Prostate gland (tissue), 2 donors: Measurements from ENCODE around the gene MAFB. TPM values are rescaled to one million over a fixed set of nuclear protein-coding genes. Genes with fewer than 3 reads are reported as not detected.

Source experiments
- DNase-seq: peaks from one replicate; pipeline ENCODE4 v3.0.0-alpha.2; 2019; ENCODE audit warnings: low spot score
- H3K27ac ChIP-seq, 2 donors: fragments of 200-600 bp; sonication (generic); 2 replicates each; pipeline ENCODE4 v1.5.1; 2017 to 2019
- H3K27me3 ChIP-seq: fragments of 200-600 bp; sonication (generic); replicated peaks from 2 replicates; pipeline ENCODE4 v1.5.1; 2019; ENCODE audit not compliant: insufficient read depth
- H3K36me3 ChIP-seq, 2 donors: fragments of 200-600 bp; sonication (generic); 1 replicate in 1 of 2; 2 replicates in 1 of 2; pipeline versions ENCODE4 v1.5.1 to v1.8.1; 2017 to 2019
- H3K4me1 ChIP-seq: fragments of 200-600 bp; sonication (generic); replicated peaks from 2 replicates; pipeline ENCODE4 v1.5.1; 2019
- H3K4me3 ChIP-seq, 2 donors: fragments of 200-600 bp; sonication (generic); 2 replicates each; pipeline ENCODE4 v1.5.1; 2017 to 2019
- H3K9me3 ChIP-seq: fragments of 200-600 bp; sonication (generic); 2 replicates; pipeline ENCODE4 v1.5.1; 2017
- POLR2A ChIP-seq: fragments of 450-650 bp; IDR thresholded peaks from one replicate; pipeline ENCODE4 v1.6.1; 2016; ENCODE audit warnings: antibody characterized with exemption, mild to moderate bottlenecking
- POLR2AphosphoS5 ChIP-seq: sonication (generic); formaldehyde crosslinking; IDR thresholded peaks from one replicate; pipeline ENCODE4 v1.6.1; 2017; ENCODE audit warnings: antibody characterized with exemption
- WGBS: methylation state at CpG from one replicate; pipeline ENCODE4 v1.1.5; 2018; 5-methylcytosine and 5-hydroxymethylcytosine counted together
- intact Hi-C: fragments of 100-400 bp; cut with DNase I; formaldehyde crosslinking; loops from one replicate; pipeline ENCODE4 v1.14.2; 2022
- total RNA-seq, 2 donors: library from RNA; depleted of rRNA; stranded (reverse); fragments of >200 nt; gene quantifications; one replicate each; pipeline ENCODE4 v1.1.0, GENCODE V29; 2016
- TF ChIP-seq, protein P1 (sequence below), 4 experiments: fragments of 200-600 bp in 2 of 4; fragments of 450-650 bp in 2 of 4; sonication (generic) in 2 of 4; IDR thresholded peaks; 1 replicate in 3 of 4; 2 replicates in 1 of 4; pipeline ENCODE4 v1.5.1; 2016 to 2019; ENCODE audit warnings: antibody characterized with exemption in 4 of 4, mild to moderate bottlenecking in 2 of 4, moderate library complexity in 2 of 4

Gene MAFB
- total RNA-seq, 2 donors from 2014 or later, result 34.0 to 49.5 TPM

DNA sequence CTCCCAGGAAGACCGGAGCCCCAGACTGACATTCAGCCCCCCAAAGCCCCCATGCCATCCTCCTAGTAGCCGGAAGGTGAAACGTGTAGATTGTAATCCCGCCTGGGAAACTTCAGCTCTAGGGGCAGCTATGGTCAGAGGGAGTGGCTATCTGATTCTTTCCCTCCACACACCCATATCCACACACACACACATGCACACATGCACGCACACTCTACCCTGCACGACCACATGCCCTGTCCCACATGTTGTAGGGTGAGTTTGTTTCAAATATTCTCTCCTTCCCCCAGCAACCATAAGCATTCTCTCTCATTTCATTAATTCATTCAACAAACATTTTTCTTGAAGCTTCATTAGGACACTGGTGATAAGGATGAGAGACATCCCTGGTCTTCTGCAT, 42.2 kb downstream of the MAFB start:
- H3K4me1 ChIP-seq, result no peaks in the 10 kb centered on the region
- H3K27ac ChIP-seq, result no peak overlapping the region
- H3K4me3 ChIP-seq, result no peak overlapping the region
- H3K36me3 ChIP-seq, result no peaks in the 10 kb centered on the region
- DNase-seq, result no peak
- H3K9me3 ChIP-seq, result no peaks in the 10 kb centered on the region
- WGBS, result 68% methylated on average over 6 of the region's 6 CpGs
- no peaks in the 10 kb centered on the region for H3K27me3 ChIP-seq
- intact Hi-C loops, result no loop called here
- TF ChIP-seq POLR2AphosphoS5 (no peak), POLR2A (no peak)
- TF ChIP-seq, protein P1, sequence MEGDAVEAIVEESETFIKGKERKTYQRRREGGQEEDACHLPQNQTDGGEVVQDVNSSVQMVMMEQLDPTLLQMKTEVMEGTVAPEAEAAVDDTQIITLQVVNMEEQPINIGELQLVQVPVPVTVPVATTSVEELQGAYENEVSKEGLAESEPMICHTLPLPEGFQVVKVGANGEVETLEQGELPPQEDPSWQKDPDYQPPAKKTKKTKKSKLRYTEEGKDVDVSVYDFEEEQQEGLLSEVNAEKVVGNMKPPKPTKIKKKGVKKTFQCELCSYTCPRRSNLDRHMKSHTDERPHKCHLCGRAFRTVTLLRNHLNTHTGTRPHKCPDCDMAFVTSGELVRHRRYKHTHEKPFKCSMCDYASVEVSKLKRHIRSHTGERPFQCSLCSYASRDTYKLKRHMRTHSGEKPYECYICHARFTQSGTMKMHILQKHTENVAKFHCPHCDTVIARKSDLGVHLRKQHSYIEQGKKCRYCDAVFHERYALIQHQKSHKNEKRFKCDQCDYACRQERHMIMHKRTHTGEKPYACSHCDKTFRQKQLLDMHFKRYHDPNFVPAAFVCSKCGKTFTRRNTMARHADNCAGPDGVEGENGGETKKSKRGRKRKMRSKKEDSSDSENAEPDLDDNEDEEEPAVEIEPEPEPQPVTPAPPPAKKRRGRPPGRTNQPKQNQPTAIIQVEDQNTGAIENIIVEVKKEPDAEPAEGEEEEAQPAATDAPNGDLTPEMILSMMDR (IDR thresholded peaks at IDR 0.05), result no peak

DNA sequence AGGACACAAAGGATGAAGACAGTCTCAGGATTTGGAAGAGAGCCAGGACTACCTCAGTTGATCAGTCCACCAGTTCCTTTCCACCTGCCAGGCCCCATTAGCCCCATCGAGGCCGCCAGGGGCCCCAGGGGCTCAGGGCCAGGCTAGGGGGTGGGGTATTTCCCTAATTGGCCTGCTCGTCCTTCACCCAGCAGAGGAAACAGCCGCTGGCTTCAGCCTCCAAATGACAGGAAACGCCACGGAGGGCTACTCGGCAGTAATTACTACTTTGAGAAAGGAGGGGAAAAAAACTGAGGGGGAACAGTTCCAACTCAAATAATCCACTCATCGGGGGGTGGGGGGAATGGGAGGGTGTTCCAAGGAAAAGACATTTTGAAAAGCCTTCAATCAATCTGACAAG, 42.7 kb downstream of the MAFB start:
- intact Hi-C loops, result no loop called here
- H3K27ac ChIP-seq, result no peak overlapping the region
- H3K27me3 ChIP-seq, result no peaks in the 10 kb centered on the region
- H3K4me3 ChIP-seq, result no peak overlapping the region
- TF ChIP-seq POLR2AphosphoS5, result no peak
- no peak for DNase-seq
- no peaks in the 10 kb centered on the region for H3K4me1 ChIP-seq
- H3K36me3 ChIP-seq, result no peaks in the 10 kb centered on the region
- H3K9me3 ChIP-seq, result no peaks in the 10 kb centered on the region
- whole genome bisulfite sequencing, result 19% methylated on average over 8 of the region's 8 CpGs

DNA sequence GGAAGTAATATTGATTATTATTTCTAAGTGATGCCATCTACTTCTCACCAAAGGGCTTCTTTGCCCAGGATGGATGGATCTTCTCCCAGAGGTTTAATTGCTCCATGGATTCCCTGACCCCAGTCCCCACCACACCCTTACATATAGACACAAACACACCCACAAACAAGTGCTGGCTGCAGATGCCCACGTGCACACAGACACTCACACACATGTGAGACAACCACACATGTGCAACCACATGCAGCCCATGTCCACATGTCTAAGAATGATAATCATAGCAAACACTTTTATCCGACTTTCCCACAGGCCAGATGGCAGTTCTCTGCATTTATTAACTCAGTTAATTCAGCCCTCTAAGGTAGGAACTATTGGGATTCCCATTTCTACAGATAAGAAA, 44.2 kb downstream of the MAFB start:
- Histone ChIP-seq H3K27ac (no peak overlapping the region), H3K4me3 (no peak overlapping the region), H3K9me3 (no peaks in the 10 kb centered on the region), H3K27me3 (no peaks in the 10 kb centered on the region), H3K4me1 (no peaks in the 10 kb centered on the region), H3K36me3 (no peaks in the 10 kb centered on the region)
- TF ChIP-seq POLR2A, result no peak
- no peak for DNase-seq
- 96% methylated on average over 2 of the region's 2 CpGs for WGBS
- intact Hi-C loops, result no loop called here

DNA sequence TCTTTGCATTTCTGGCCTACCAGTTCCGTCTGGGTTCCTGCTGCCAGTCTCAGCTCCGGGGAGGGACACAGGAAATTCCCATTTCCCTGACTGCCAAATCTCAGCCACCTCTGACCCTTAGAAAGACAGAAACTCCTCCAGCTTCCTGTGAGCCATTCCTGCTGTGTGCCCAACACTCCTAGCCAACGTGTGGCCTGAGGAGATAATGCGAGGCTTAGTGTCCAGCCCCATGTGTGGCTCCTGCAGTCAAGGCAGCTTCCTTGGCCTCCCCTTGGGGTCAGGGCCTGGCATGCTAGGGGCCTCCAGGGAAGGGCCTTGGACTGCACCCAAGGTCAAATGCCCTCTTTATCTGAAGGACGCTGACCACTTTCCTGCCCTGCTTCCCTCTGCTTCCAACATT, 45.1 kb downstream of the MAFB start:
- TF ChIP-seq POLR2AphosphoS5, result no peak
- TF ChIP-seq, protein P1 (IDR thresholded peaks at IDR 0.05), result no peak
- TF ChIP-seq POLR2A, result no peak
- no peaks in the 10 kb centered on the region for H3K36me3 ChIP-seq
- no peak overlapping the region for H3K27ac ChIP-seq
- DNase-seq, result no peak
- H3K4me1 ChIP-seq, result no peaks in the 10 kb centered on the region
- 51% methylated on average over 5 of the region's 5 CpGs for WGBS
- H3K27me3 ChIP-seq, result no peaks in the 10 kb centered on the region
- no peak overlapping the region for H3K4me3 ChIP-seq
- intact Hi-C loops, result no loop called here
- no peaks in the 10 kb centered on the region for H3K9me3 ChIP-seq

DNA sequence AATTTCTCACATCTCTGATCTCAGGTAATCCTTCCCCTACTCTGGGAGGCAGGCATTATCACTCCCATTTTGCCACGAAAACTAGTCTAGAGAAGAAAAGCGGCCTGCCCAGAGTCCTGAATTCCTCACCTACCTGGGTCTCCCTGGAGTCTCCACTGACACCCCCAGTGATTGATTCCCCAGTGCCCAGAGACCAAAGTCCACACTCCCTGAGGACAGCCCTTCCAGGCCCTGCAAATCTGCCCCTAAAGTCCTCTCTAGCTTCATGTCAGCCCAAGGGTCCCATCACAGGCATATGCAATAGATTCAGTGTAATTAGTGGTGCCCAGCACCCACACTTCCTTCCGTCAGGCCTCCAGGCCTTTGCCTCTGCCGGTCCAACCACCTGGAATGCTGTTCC, 47.2 kb downstream of the MAFB start:
- intact Hi-C loops, result no loop called here
- Histone ChIP-seq H3K36me3 (no peaks in the 10 kb centered on the region), H3K27ac (no peak overlapping the region), H3K4me3 (no peak overlapping the region), H3K4me1 (no peaks in the 10 kb centered on the region), H3K9me3 (no peaks in the 10 kb centered on the region), H3K27me3 (no peaks in the 10 kb centered on the region)
- no peak for DNase-seq
- no peak for TF ChIP-seq POLR2AphosphoS5
- TF ChIP-seq POLR2A, result no peak
- TF ChIP-seq, protein P1 (IDR thresholded peaks at IDR 0.05), result no peak
- 70% methylated on average over 4 of the region's 4 CpGs for WGBS

DNA sequence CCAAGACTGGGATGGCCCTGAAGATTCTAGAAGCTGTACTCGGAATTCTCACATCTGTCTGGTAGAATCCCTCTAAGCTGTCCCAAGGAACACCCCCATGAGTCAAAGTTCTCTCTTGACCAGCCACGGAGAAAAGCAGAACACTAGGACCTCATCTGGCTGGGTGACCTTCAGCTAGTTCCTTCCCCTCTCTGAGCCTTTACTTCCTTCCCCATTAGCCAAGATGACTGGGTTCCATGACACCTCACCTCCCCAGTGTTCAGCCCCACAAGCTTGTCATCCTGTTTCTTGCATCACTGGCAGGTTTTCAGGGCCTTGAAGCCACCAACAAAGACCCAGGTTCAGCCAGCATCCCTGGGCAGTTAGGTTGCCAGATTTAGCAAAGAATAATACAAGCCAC, 47.8 kb downstream of the MAFB start:
- no peak overlapping the region for H3K27ac ChIP-seq
- no peaks in the 10 kb centered on the region for H3K4me1 ChIP-seq
- no peaks in the 10 kb centered on the region for H3K9me3 ChIP-seq
- no peaks in the 10 kb centered on the region for H3K36me3 ChIP-seq
- intact Hi-C loops, result no loop called here
- 94% methylated on average over 2 of the region's 2 CpGs for WGBS
- H3K27me3 ChIP-seq, result no peaks in the 10 kb centered on the region
- DNase-seq, result no peak
- TF ChIP-seq POLR2AphosphoS5 (no peak), POLR2A (no peak)
- TF ChIP-seq, protein P1 (IDR thresholded peaks at IDR 0.05), result no peak
- H3K4me3 ChIP-seq, result no peak overlapping the region
